K562 (cell line): ENCODE results near the gene FAM167B. TPM values are rescaled to one million over a fixed set of nuclear protein-coding genes. Genes with fewer than 3 reads are reported as not detected.

Experiments used
- BRD4 ChIP-seq: fragments of 200-600 bp; sonication (generic); IDR thresholded peaks from 2 replicates; pipeline ENCODE4 v1.6.1; 2017; ENCODE audit warnings: inconsistent platforms
- C11orf30 ChIP-seq: fragments of 450-650 bp; IDR thresholded peaks from 2 replicates; pipeline ENCODE4 v1.6.1; 2016; ENCODE audit warnings: low read depth, mild to moderate bottlenecking
- CEBPG ChIP-seq, 3 experiments: fragments of 200-800 bp in 1 of 3; sonication (Bioruptor generic) in 1 of 3; sonication (generic) in 1 of 3; formaldehyde crosslinking in 1 of 3; IDR thresholded peaks in 2 of 3; conservative IDR thresholded peaks in 1 of 3; 2 replicates each; pipeline versions ENCODE4 v1.6.1 to v1.8.0; 2016 to 2022; ENCODE audit warnings: missing compliant biosample characterization in 2 of 3, missing genetic modification characterization in 2 of 3, mild to moderate bottlenecking in 1 of 3, missing genetic modification reagents in 1 of 3
- ELF2 ChIP-seq: fragments of 250-450 bp; sonication (Bioruptor Pico); IDR thresholded peaks from 2 replicates; pipeline ENCODE4 v1.5.0; 2021; ENCODE audit warnings: mild to moderate bottlenecking
- FOXM1 ChIP-seq, 2 experiments: fragments of 450-650 bp in 1 of 2; sonication (generic) in 1 of 2; formaldehyde crosslinking in 1 of 2; IDR thresholded peaks; 2 replicates each; pipeline versions ENCODE4 v1.6.1 to v1.9.0; 2017 to 2022; ENCODE audit warnings: low read depth in 2 of 2, mild to moderate bottlenecking in 2 of 2, missing genetic modification reagents in 1 of 2, moderate library complexity in 1 of 2
- HMG20A ChIP-seq: fragments of 450-650 bp; formaldehyde crosslinking; conservative IDR thresholded peaks from 2 replicates; pipeline ENCODE4 v1.4.0; 2020; ENCODE audit warnings: mild to moderate bottlenecking, mixed read lengths
- JUN ChIP-seq, 2 experiments: sonication (generic) in 1 of 2; formaldehyde crosslinking in 1 of 2; IDR thresholded peaks; 2 replicates each; pipeline versions ENCODE4 v1.6.1 to v1.8.0; 2012 to 2022; ENCODE audit warnings: borderline replicate concordance in 2 of 2, mild to moderate bottlenecking in 2 of 2, improper control_type of control experiment in 1 of 2, low read depth in 1 of 2, low read length in 1 of 2, missing genetic modification reagents in 1 of 2
- KLF6 ChIP-seq: fragments of 250-450 bp; sonication (Bioruptor Pico); IDR thresholded peaks from 2 replicates; pipeline ENCODE4 v1.4.0; 2020; ENCODE audit warnings: mild to moderate bottlenecking, moderate library complexity, borderline replicate concordance
- MIER1 ChIP-seq: fragments of 450-650 bp; IDR thresholded peaks from 2 replicates; pipeline ENCODE4 v1.6.1; 2016; ENCODE audit warnings: antibody characterized with exemption, mild to moderate bottlenecking, low read depth
- NR1H2 ChIP-seq: sonication (generic); formaldehyde crosslinking; IDR thresholded peaks from 2 replicates; pipeline ENCODE4 v1.4.0; 2020; ENCODE audit warnings: mild to moderate bottlenecking, missing genetic modification reagents
- RNF219 ChIP-seq: fragments of 250-450 bp; sonication (Bioruptor Pico); IDR thresholded peaks from 2 replicates; pipeline ENCODE4 v1.5.0; 2022; ENCODE audit warnings: mild to moderate bottlenecking
- THRB ChIP-seq: fragments of 450-650 bp; formaldehyde crosslinking; conservative IDR thresholded peaks from 2 replicates; pipeline ENCODE4 v1.4.0; 2022; ENCODE audit warnings: mild to moderate bottlenecking, missing genetic modification characterization
- USF2 ChIP-seq: sonication (generic); formaldehyde crosslinking; IDR thresholded peaks from 2 replicates; pipeline ENCODE4 v1.5.0; 2020; ENCODE audit warnings: missing genetic modification reagents
- VEZF1 ChIP-seq: fragments of 200-800 bp; sonication (Bioruptor generic); IDR thresholded peaks from 2 replicates; pipeline ENCODE4 v1.6.1; 2017; ENCODE audit warnings: missing genetic modification characterization, missing compliant biosample characterization
- ZBTB33 ChIP-seq: sonication (generic); formaldehyde crosslinking; IDR thresholded peaks from 2 replicates; pipeline ENCODE4 v1.8.1; 2023; ENCODE audit warnings: mild to moderate bottlenecking, missing genetic modification reagents
- ZC3H11A ChIP-seq: IDR thresholded peaks from 2 replicates; pipeline ENCODE4 v1.6.1; 2012; ENCODE audit warnings: low read depth, low read length, improper control_type of control experiment
- ZNF699 ChIP-seq: fragments of 250-450 bp; sonication (Bioruptor Pico); IDR thresholded peaks from 2 replicates; pipeline ENCODE4 v1.8.0; 2021; ENCODE audit warnings: mild to moderate bottlenecking, moderate library complexity; ENCODE audit not compliant: insufficient replicate concordance
- polyA plus RNA-seq, 8 experiments: library from polyadenylated mRNA; depleted of rRNA in 4 of 8; stranded (reverse) in 5 of 8; unstranded in 3 of 8; fragments of >200 nt; fragmentation: Nextera tagmentation in 2 of 8; fragmentation: Illumina TruSeq in 1 of 8; extraction: Ambion mirVana in 2 of 8; extraction: Trizol in 1 of 8; gene quantifications; 2 replicates each; pipeline versions ENCODE4 v1.2.1 to v1.2.3, GENCODE V29; 2011 to 2014; ENCODE audit warnings: inconsistent platforms in 1 of 8, missing spikeins in 1 of 8
- total RNA-seq, 7 experiments: library from RNA; depleted of rRNA in 6 of 7; stranded (reverse); fragments of >200 nt in 6 of 7; fragmentation: Illumina TruSeq in 2 of 7; extraction: Trizol in 2 of 7; gene quantifications; 2 replicates each; pipeline versions ENCODE4 v1.2.1 to v1.2.3, GENCODE V29; 2011 to 2021; ENCODE audit warnings: low replicate concordance in 1 of 7

FAM167B gene
- total and polyA plus RNA-seq, 9 of the 15 experiments (the other 6 are each of a cell fraction or from before 2014, with no cell fraction given) = not detected

GRCh38 chr1:32291708-32292538, 44.9 kb downstream of the FAM167B start, which contains the start of gene HDAC1 (continued):
- TF ChIP-seq ZBTB33 = peak; percentile 49; the same call in 1 of the 2 replicates
- no peak for TF ChIP-seq NR1H2
- TF ChIP-seq BRD4 = 0 out of 2 replicates have a peak, but pooled peaks have one; percentile 40
- no peak for TF ChIP-seq MIER1
- TF ChIP-seq ELF2 (CRISPR knock-in tag) = no peak; the same call in 1 of the 2 replicates
- TF ChIP-seq HMG20A = no peak
- TF ChIP-seq RNF219 (CRISPR knock-in tag) = no peak
- peak; percentile 97 for TF ChIP-seq VEZF1 (CRISPR knock-in tag)
- no peak for TF ChIP-seq ZC3H11A
- TF ChIP-seq ZNF699 (CRISPR knock-in tag) = no peak
- TF ChIP-seq THRB (CRISPR knock-in tag) = peak; percentile 88
- TF ChIP-seq JUN (IDR thresholded peaks at IDR 0.05; ENCODE audit: borderline replicate concordance, low read depth, low read length) = no peak; the same call in 1 of the 2 replicates
- no peak for TF ChIP-seq JUN (CRISPR knock-in tag; IDR thresholded peaks at IDR 0.05; ENCODE audit: borderline replicate concordance)
- TF ChIP-seq CEBPG (CRISPR knock-in tag; IDR thresholded peaks at IDR 0.05) = 0 out of 2 replicates have a peak, but pooled peaks have one; percentile 40
- no peak for TF ChIP-seq CEBPG (tag; conservative IDR thresholded peaks at IDR 0.05 in 1 of 2, IDR thresholded peaks at IDR 0.05 in 1 of 2)
- TF ChIP-seq FOXM1 (IDR thresholded peaks at IDR 0.05; ENCODE audit: low read depth) = peak; percentile 61
- peak; percentile 86; the same call in 1 of the 2 replicates for TF ChIP-seq FOXM1 (CRISPR knock-in tag; IDR thresholded peaks at IDR 0.05; ENCODE audit: low read depth)
- no peak for TF ChIP-seq USF2 (CRISPR knock-in tag)
- TF ChIP-seq C11orf30 = no peak; the same call in 1 of the 2 replicates
- TF ChIP-seq KLF6 (CRISPR knock-in tag) = peak; percentile 68; the same call in 1 of the 2 replicates
